OCI-LY7 (cell line): ENCODE results near the gene REEP3.

Source experiments
- CTCF ChIP-seq: fragments of 200-600 bp; sonication (generic); conservative IDR thresholded peaks from 2 replicates; pipeline ENCODE4 v1.5.1; 2014; ENCODE audit warnings: mild to moderate bottlenecking, antibody characterized with exemption, low read length, moderate library complexity, mixed read lengths
- EZH2phosphoT487 ChIP-seq: fragments of 200-600 bp; sonication (generic); IDR thresholded peaks from 2 replicates; pipeline ENCODE4 v1.6.1; 2018; ENCODE audit warnings: low read depth, borderline replicate concordance, mild to moderate bottlenecking, mixed run types, antibody characterized with exemption, low read length, moderate library complexity, mixed read lengths

DNA sequence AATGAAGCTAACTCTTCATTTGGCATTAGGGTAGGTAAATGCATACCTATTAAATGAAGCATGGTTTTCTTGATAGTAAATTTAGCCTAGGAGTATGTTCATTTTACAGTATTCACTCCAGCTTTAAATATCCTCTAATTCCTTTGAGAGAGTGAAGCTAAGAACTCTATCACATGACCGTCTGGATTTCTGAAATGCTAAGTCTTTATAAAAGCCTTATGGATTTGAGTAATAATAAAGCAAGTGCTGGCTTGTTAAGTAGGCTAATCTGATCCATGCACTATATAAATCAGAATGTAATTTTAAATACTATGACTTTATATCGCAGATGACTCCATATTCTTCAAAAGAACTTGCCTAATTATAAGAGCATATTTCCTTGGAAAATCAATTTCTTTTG, 64.8 kb downstream of the REEP3 start:
- no peak for TF ChIP-seq CTCF
- TF ChIP-seq EZH2phosphoT487 = no peak
